Bronchial epithelial cell (primary cell): Measurements from ENCODE around the gene KRT5. TPM values are rescaled to one million over a fixed set of nuclear protein-coding genes. Genes with fewer than 3 reads are reported as not detected.

Source experiments
- DNase-seq: peaks from one replicate; pipeline ENCODE4 v3.0.0-alpha.2; 2010; ENCODE audit warnings: low read depth
- FAIRE-seq: peaks from 2 replicates; lab custom pipeline; 2011; peaks lifted over from hg19 to GRCh38; lab: Jason Lieb, UNC
- H3K27me3 ChIP-seq: 2 replicates; pipeline ENCODE4 v1.5.1; 2011; ENCODE audit warnings: low read length; ENCODE audit not compliant: control insufficient read depth, insufficient read depth
- H3K36me3 ChIP-seq: 2 replicates; pipeline ENCODE4 v1.5.1; 2011; ENCODE audit warnings: low read length; ENCODE audit not compliant: control insufficient read depth, insufficient read depth
- H3K4me3 ChIP-seq: 2 replicates; pipeline ENCODE4 v1.5.1; 2011; ENCODE audit warnings: mild to moderate bottlenecking, low read depth, low read length, control low read depth
- CTCF ChIP-seq: IDR thresholded peaks from 2 replicates; pipeline ENCODE4 v1.5.1; 2011; ENCODE audit warnings: mild to moderate bottlenecking, moderate library complexity, low read length, control low read depth, inconsistent platforms; ENCODE audit not compliant: insufficient read depth, severe bottlenecking
- total RNA-seq: library from RNA; depleted of rRNA; stranded (reverse); fragments of >200 nt; gene quantifications from 2 replicates; pipeline ENCODE4 v1.2.1, GENCODE V29; 2014

Gene KRT5
- total RNA-seq, 1 donor from 2014 or later, result 6,770 TPM

GRCh38 chr12:52559979-52560378 lies 39.8 kb upstream of the KRT5 start:
- Histone ChIP-seq H3K36me3 (no peaks in the 10 kb centered on the region), H3K27me3 (peaks cover 3% of the 10 kb centered on the region), H3K4me3 (no peak overlapping the region)
- no peak for TF ChIP-seq CTCF
- FAIRE-seq, result no peak
- DNase-seq, result no peak

- no peak for TF ChIP-seq CTCF
- Histone ChIP-seq H3K4me3 (no peak overlapping the region), H3K27me3 (no peaks in the 10 kb centered on the region), H3K36me3 (no peaks in the 10 kb centered on the region)
- FAIRE-seq (no peak), DNase-seq (no peak)
Observed at GRCh38 chr12:52558781-52559445, 38.7 kb upstream of the KRT5 start.

- H3K4me3 ChIP-seq, result no peak overlapping the region
- no peaks in the 10 kb centered on the region for H3K27me3 ChIP-seq
- no peaks in the 10 kb centered on the region for H3K36me3 ChIP-seq
- DNase-seq, result no peak
- FAIRE-seq, result no peak
- no peak for TF ChIP-seq CTCF
Observed at GRCh38 chr12:52557476-52557875, 37.3 kb upstream of the KRT5 start.

- TF ChIP-seq CTCF, result no peak
- DNase-seq (no peak), FAIRE-seq (no peak)
- Histone ChIP-seq H3K36me3 (no peaks in the 10 kb centered on the region), H3K27me3 (no peaks in the 10 kb centered on the region), H3K4me3 (no peak overlapping the region)
Observed at GRCh38 chr12:52555577-52555976, 35.4 kb upstream of the KRT5 start.

GRCh38 chr12:52552681-52553195 lies 32.5 kb upstream of the KRT5 start, which contains the start of gene KRT71:
TSS of gene KRT71 (minus strand) at chr12:52553145. CDS start at chr12:52553077, 68 bp downstream.
- H3K27me3 ChIP-seq, result no peaks in the 10 kb centered on the region
- H3K4me3 ChIP-seq, result no peak within 1 kb of the TSS
- no peak for TF ChIP-seq CTCF
- no peaks in the 10 kb centered on the region for H3K36me3 ChIP-seq
- no peak for DNase-seq
- no peak for FAIRE-seq
